ENCODE measurements around the gene ITM2C. TPM values are rescaled to one million over a fixed set of nuclear protein-coding genes. Genes with fewer than 3 reads are reported as not detected.

ITM2C gene
- total RNA-seq, 1 donor from 2014 or later: 195 TPM

- no peak for DNase-seq (ENCODE audit: low spot score)
Measured at GRCh38 chr2:230872968-230873660, 8.4 kb downstream of the ITM2C start.

GRCh38 chr2:230873661-230874401 lies 9.1 kb downstream of the ITM2C start:
- no peak for DNase-seq (ENCODE audit: low spot score)

DNA sequence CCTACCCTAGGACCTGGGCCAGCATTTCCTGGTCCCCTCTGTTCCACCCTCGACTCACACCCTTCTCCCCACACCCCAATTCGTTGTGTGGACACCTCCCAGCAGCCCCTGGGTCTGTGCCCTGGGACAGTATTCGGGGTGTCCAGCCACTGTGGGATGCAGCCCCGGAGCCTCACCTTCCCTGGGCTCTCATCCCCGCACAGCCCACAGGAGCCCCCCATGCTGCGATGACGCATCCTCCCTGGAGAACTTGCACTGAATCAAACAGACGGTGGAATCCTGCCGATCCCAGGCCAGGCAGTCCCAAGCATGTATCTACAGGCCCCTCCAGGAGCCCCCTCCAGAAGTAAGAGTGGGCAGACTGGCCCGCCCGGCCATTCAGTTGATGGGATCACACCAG lies 9.7 kb downstream of the ITM2C start:
- no peak for DNase-seq (ENCODE audit: low spot score)

- no peak for DNase-seq (ENCODE audit: low spot score)
Measured at GRCh38 chr2:230874876-230875275, 10.1 kb downstream of the ITM2C start.

- no peak for DNase-seq (ENCODE audit: low spot score)
Measured at GRCh38 chr2:230875347-230876315, 10.9 kb downstream of the ITM2C start.

GRCh38 chr2:230877116-230877758 lies 12.5 kb downstream of the ITM2C start:
- DNase-seq (ENCODE audit: low spot score): no peak

DNA sequence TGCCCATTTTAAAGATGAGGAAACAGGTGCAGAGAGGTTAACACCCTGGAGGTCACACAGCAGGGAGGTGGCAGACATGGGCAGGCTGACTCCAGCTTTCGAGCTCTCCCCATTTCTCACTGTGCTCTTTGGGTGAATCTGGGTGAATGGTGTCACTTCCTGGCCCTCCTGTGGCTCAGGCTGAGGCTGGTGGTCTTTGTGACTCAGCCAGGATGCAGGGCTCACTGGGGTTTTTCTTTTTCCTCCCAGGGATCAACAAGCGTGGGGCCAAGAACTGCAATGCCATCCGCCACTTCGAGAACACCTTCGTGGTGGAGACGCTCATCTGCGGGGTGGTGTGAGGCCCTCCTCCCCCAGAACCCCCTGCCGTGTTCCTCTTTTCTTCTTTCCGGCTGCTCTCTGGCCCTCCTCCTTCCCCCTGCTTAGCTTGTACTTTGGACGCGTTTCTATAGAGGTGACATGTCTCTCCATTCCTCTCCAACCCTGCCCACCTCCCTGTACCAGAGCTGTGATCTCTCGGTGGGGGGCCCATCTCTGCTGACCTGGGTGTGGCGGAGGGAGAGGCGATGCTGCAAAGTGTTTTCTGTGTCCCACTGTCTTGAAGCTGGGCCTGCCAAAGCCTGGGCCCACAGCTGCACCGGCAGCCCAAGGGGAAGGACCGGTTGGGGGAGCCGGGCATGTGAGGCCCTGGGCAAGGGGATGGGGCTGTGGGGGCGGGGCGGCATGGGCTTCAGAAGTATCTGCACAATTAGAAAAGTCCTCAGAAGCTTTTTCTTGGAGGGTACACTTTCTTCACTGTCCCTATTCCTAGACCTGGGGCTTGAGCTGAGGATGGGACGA lies 13.2 kb downstream of the ITM2C start:
- no peak for DNase-seq (ENCODE audit: low spot score)

- DNase-seq (ENCODE audit: low spot score): no peak
Measured at GRCh38 chr2:230878599-230879188, 14.0 kb downstream of the ITM2C start.

- DNase-seq (ENCODE audit: low spot score): no peak
Measured at GRCh38 chr2:230879271-230879882, 14.6 kb downstream of the ITM2C start.

- DNase-seq (ENCODE audit: low spot score): no peak
Measured at GRCh38 chr2:230879891-230880290, 15.1 kb downstream of the ITM2C start.

GRCh38 chr2:230881840-230882239 lies 17.1 kb downstream of the ITM2C start:
- DNase-seq (ENCODE audit: low spot score): no peak

DNA sequence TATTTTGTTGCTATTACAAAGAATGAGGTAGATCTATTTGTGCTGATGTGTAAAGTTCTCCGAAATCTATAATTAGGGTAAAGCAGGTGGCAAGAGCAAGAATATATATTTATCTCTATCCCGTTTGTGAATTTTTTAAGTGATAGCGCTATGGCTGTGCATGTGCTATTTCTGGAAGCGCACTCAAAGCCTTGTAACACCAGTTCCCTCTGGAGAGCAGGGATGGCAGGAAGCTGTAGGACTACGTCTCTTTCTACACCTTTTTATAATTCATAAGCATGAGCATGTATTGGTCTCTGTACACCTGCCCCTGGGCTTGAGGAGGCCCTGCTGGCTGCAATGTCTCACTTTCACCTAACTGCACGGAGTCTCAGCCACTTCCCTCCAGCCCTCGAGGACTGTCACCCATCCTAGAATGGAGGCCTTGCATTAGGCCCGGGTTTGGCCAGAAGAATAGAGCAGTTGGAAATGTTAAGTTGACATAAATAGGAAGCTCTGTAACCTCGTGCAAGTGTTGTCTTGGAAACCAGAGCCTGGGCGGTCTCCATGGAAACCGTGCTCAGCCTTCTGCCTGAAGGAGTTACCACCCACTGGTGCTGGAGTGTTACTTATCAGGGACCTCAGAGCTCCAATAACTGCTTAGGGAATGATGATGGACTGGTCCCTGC lies 20.9 kb downstream of the ITM2C start:
- DNase-seq (ENCODE audit: low spot score): no peak

GRCh38 chr2:230886206-230886605 lies 21.5 kb downstream of the ITM2C start:
- DNase-seq (ENCODE audit: low spot score): no peak

DNA sequence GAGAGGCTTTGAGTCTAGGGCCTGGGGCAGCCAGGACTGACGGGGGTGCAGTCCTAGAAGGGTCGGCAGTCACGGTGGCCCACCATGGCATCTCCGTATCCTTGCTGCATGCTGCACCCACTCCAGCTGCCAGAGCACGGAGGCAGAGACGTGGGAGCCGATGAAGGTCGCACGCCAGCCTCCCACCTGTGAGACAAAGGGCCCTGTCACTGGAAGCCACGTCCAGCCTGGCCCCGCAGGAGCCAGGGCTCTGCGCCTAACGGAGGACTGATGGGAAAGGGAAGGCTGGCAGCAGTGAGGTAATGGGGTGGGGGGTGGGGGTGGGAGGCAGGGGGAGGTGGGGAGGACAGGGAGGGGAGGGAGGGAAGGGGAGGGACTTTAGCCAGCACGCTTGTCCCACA lies 21.9 kb downstream of the ITM2C start:
- DNase-seq (ENCODE audit: low spot score): no peak

DNA sequence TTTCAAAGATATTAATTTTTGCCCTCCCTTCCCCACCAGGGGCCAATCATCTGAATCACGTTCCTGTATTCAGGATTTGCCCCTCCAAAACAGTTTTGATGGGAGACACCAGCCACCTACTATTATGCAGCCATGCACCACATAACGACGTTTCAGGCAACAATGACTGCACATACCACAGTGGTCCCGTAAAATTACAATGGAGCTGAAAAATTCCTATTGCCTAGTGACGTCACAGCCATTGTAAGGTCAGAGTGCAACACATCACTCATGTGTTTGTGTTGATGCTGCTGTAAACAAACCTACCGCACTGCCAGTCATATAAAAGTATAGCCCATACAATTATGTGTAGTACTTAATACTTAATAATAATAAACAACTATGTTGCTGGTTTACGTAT lies 22.6 kb downstream of the ITM2C start:
- no peak for DNase-seq (ENCODE audit: low spot score)

- DNase-seq (ENCODE audit: low spot score): no peak
Measured at GRCh38 chr2:230888824-230889400, 24.2 kb downstream of the ITM2C start.

DNA sequence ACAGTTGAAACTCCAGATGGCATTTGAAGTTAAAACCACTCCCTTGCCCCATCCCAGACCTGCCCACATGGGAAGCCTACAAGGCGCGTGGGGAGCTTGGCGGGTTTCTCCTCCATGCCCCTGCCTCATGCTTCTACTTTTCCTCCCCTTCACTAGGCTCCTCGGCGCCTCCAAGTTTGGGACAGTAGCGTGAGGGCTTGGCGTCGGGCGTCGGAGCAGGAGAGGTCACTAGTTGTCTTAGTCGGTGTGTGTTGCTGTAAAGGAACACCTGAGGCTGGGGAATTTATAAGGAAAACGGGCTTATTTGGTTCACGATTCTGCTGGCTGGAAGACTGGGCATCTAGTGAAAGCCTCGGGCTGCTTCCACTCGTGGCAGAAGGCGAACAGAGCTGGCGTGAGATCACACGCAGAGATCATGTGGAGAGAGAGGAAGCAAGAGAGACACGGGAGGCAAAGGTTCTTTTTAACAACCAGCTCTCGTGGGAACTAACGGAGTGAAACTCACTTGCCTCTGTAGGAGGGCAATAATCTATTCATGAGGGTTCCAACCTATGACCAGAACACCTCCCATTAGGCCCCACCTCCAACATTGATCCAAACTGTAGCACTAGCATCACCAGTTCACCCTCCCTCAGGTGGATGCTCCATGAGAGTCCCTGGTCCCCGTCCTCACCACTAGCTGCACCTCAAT lies 25.3 kb downstream of the ITM2C start:
- DNase-seq (ENCODE audit: low spot score): no peak

- DNase-seq (ENCODE audit: low spot score): no peak
Measured at GRCh38 chr2:230890646-230891045, 25.9 kb downstream of the ITM2C start.

Measured in mucosa of gallbladder (tissue), 1 donor.